ENCODE measurements around the gene SAE1. TPM values are rescaled to one million over a fixed set of nuclear protein-coding genes. Genes with fewer than 3 reads are reported as not detected.

The SAE1 gene
- total and polyA plus RNA-seq, 2 donors from 2014 or later = 39.5 to 49.4 TPM

GRCh38 chr19:47239610-47240296 lies 109.1 kb downstream of the SAE1 start:
- Histone ChIP-seq H3K27me3 (ENCODE audit: control insufficient read depth, insufficient read depth, low read length) (peaks cover 22% of the 10 kb centered on the region), H3K4me3 (ENCODE audit: low read length in 3 of 3) (no peak overlapping the region), H3K9me3 (ENCODE audit: control insufficient read depth in 2 of 3, insufficient read depth in 1 of 3, low read length in 3 of 3) (peaks cover 0 to 2% (median 0%) of the 10 kb centered on the region in 3 donors), H3K36me3 (ENCODE audit: control insufficient read depth in 2 of 3, insufficient read depth in 3 of 3, low read length in 3 of 3) (no peaks in the 10 kb centered on the region), H3K9ac (ENCODE audit: low read length in 3 of 3) (no peak overlapping the region), H3K27ac (ENCODE audit: low read depth in 2 of 2, low read length in 2 of 2) (no peak overlapping the region), H3K4me1 (ENCODE audit: control insufficient read depth in 2 of 3, insufficient read depth in 2 of 3, low read depth in 1 of 3, low read length in 3 of 3) (peaks cover 2 to 15% (median 7%) of the 10 kb centered on the region in 3 donors)
- peak; percentile 69 to 90 (median 84) for DNase-seq
- TF ChIP-seq CTCF (IDR thresholded peaks at IDR 0.05; ENCODE audit: borderline replicate concordance, extremely low read depth, insufficient read depth) = no peak
- intact Hi-C loops (cut with DNase I) = loop anchor here (10.0 kb wide), 1 partner anchor 85 kb away; no protein-coding TSS in a partner anchor
- no peak for FAIRE-seq

- DNase-seq (peak in 2 of 5 donors; percentile 65 to 72), FAIRE-seq (no peak)
- intact Hi-C loops (cut with DNase I) = no loop called here
- Histone ChIP-seq H3K4me3 (ENCODE audit: low read length in 3 of 3) (no peak overlapping the region), H3K4me1 (ENCODE audit: control insufficient read depth in 2 of 3, insufficient read depth in 2 of 3, low read depth in 1 of 3, low read length in 3 of 3) (peaks cover 2 to 15% (median 7%) of the 10 kb centered on the region in 3 donors), H3K9me3 (ENCODE audit: control insufficient read depth in 2 of 3, insufficient read depth in 1 of 3, low read length in 3 of 3) (peaks cover 0 to 2% (median 0%) of the 10 kb centered on the region in 3 donors), H3K27ac (ENCODE audit: low read depth in 2 of 2, low read length in 2 of 2) (no peak overlapping the region), H3K9ac (ENCODE audit: low read length in 3 of 3) (no peak overlapping the region), H3K27me3 (ENCODE audit: control insufficient read depth, insufficient read depth, low read length) (peaks cover 22% of the 10 kb centered on the region), H3K36me3 (ENCODE audit: control insufficient read depth in 2 of 3, insufficient read depth in 3 of 3, low read length in 3 of 3) (no peaks in the 10 kb centered on the region)
- no peak for TF ChIP-seq CTCF (IDR thresholded peaks at IDR 0.05; ENCODE audit: borderline replicate concordance, extremely low read depth, insufficient read depth)
Observed at GRCh38 chr19:47240556-47240955, 109.9 kb downstream of the SAE1 start.

DNA sequence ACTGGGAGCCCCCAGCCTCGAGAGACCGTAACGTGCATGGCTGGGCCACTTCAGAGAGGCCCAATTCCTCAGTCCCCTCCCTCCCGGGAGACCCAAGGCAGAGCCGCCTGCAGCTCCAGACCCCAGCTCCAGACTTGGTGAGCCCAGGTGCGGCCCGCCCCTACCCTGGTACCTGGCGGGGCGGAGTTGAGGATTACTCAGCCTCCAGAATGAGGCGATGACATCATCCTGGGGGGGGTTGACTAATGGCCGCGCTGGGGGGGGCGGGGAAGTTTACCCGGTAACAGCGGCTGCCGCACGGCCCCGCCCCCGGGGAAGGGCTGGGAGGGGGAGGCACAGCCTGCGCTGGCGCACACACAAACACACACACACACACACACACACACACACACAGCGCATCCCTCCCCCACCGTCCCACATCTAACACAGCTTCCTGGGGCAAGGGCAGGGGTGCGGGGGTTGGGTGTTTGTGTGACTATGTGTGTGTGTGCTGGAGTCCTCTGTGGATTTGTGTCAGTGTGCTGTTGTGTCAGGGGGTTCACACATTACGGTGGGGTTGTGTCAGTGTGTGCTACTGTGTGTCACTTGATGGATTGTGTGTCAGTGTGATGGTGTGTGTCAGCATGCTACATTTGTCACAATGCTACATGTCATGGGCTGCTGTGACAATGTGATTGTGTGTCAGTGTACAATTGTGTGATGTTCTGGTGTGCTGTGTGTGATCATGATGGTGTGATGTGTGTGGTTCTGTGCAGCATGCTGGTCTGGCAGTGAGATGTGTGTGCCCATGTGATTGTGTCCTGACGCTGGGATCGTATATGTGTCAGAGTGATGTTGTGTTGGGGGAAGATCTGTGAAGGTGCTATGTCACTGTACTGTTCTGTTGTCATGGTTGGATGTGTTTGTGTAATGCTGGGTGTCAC lies 110.6 kb downstream of the SAE1 start:
- Histone ChIP-seq H3K4me1 (ENCODE audit: control insufficient read depth in 2 of 3, insufficient read depth in 2 of 3, low read depth in 1 of 3, low read length in 3 of 3) (peaks cover 2 to 15% (median 7%) of the 10 kb centered on the region in 3 donors), H3K9me3 (ENCODE audit: control insufficient read depth in 2 of 3, insufficient read depth in 1 of 3, low read length in 3 of 3) (peaks cover 0 to 2% (median 0%) of the 10 kb centered on the region in 3 donors), H3K36me3 (ENCODE audit: control insufficient read depth in 2 of 3, insufficient read depth in 3 of 3, low read length in 3 of 3) (no peaks in the 10 kb centered on the region), H3K4me3 (ENCODE audit: low read length in 3 of 3) (peak overlapping the region in 1 of 3 donors; percentile 8), H3K9ac (ENCODE audit: low read length in 3 of 3) (no peak overlapping the region), H3K27me3 (ENCODE audit: control insufficient read depth, insufficient read depth, low read length) (peaks cover 22% of the 10 kb centered on the region), H3K27ac (ENCODE audit: low read depth in 2 of 2, low read length in 2 of 2) (no peak overlapping the region)
- FAIRE-seq (no peak), DNase-seq (peak; percentile 75 to 92 (median 87))
- TF ChIP-seq CTCF (IDR thresholded peaks at IDR 0.05; ENCODE audit: borderline replicate concordance, extremely low read depth, insufficient read depth) = no peak
- intact Hi-C loops (cut with DNase I) = no loop called here

All from kidney (tissue), 14 donors.